GM12865 (cell line): Measurements from ENCODE around the gene DYSF.
A peak's percentile ranks its signal among the peaks of the same experiment; 100 is the strongest.

Source experiments
- DNase-seq: peaks from one replicate; pipeline ENCODE4 v3.0.0; 2010; ENCODE audit warnings: low read depth
- H3K4me3 ChIP-seq: 2 replicates; pipeline ENCODE4 v1.5.1; 2011; ENCODE audit warnings: mild to moderate bottlenecking, low read depth, low read length, control low read depth
- TF ChIP-seq, protein P1 (sequence below): IDR thresholded peaks from 2 replicates; pipeline ENCODE4 v1.5.1; 2011; ENCODE audit warnings: low read length, control low read depth, low read depth, inconsistent platforms; ENCODE audit not compliant: insufficient read depth; ENCODE audit errors: missing control alignments

DYSF gene

DNA sequence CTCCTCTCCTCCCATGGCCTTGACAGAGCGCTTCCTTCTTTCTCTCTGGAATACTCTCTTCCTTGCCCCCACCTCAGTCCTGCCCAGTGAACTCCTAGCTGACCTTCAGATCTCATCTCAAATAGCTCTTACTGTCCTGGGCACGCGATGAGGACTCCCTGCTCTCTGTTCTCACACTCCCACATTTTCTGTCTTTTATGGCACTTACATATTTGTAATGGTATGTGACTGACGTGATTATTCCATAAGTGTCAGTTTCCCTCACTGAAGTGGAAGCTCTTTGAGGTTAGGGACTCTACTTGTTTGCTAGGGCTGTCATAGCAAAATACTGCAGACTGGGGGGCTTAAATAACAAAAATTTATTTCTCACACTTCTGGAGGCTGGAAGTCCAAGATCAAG lies 1.7 kb upstream of the DYSF start:
- no peak overlapping the region for H3K4me3 ChIP-seq
- no peak for DNase-seq
- TF ChIP-seq, protein P1, sequence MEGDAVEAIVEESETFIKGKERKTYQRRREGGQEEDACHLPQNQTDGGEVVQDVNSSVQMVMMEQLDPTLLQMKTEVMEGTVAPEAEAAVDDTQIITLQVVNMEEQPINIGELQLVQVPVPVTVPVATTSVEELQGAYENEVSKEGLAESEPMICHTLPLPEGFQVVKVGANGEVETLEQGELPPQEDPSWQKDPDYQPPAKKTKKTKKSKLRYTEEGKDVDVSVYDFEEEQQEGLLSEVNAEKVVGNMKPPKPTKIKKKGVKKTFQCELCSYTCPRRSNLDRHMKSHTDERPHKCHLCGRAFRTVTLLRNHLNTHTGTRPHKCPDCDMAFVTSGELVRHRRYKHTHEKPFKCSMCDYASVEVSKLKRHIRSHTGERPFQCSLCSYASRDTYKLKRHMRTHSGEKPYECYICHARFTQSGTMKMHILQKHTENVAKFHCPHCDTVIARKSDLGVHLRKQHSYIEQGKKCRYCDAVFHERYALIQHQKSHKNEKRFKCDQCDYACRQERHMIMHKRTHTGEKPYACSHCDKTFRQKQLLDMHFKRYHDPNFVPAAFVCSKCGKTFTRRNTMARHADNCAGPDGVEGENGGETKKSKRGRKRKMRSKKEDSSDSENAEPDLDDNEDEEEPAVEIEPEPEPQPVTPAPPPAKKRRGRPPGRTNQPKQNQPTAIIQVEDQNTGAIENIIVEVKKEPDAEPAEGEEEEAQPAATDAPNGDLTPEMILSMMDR: no peak

DNA sequence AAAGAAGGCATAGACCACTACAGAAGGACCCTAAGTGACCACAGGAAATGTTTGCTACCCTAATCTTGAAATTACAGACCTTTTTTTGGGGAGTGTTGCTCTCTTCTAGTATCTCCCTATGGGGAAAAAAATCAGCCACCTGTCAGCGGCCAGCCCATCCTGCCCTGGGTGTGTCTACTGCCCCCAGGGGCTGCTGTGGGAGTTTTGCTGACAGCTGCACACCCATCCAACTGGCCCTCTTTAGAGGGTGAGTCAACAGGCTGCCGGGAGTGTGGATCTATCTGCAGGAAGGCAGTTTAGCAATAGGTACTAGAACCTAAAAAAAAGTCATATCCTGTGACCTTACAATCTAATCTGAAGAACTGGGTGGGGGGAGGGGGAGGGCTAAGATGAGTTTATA lies 796 bp upstream of the DYSF start:
- peak; percentile 23 for DNase-seq

DNA sequence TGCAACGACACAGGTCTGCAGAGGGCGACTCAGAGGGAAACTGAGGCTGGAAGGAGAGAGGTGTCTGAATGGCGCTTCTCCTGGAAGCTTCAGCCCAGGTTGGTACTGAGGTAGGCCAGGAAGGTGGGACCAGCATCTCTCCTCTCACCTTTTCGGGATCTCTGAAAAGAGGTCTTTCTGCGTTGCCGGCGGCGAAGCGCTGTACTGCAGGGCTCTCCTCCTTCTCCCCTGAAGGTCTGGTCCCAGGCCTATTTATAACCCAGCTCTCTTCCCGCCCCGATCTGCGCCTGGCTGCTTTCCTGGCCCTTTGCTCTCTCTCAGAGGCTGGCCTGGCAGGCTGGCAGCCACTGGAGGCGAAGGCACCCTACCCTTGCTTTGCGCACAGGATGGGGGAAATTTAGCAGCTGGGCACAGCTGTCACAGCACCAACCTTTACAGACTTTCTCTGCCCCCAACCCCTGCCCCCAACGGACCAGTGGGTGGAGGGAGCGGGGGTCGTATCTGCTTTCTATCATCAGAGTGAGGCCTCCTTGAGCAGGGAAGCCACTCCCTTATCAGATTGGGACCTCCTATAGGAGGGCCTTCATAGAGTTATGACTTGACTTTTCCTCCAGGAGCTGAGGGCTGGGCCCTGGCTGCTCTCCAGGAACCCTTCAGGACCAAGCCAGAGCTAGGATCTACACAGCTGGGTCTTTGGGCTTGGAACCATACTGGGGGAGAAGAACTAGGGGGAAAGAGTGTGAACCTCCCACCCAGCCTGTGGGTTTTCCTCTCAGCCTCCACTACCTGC lies 1.1 kb downstream of the DYSF start:
- no peak overlapping the region for H3K4me3 ChIP-seq
- no peak for DNase-seq
- TF ChIP-seq, protein P1: no peak

More for the DNA sequence above, 796 bp upstream of the DYSF start:
- TF ChIP-seq, protein P1: no peak
- no peak overlapping the region for H3K4me3 ChIP-seq

DNA sequence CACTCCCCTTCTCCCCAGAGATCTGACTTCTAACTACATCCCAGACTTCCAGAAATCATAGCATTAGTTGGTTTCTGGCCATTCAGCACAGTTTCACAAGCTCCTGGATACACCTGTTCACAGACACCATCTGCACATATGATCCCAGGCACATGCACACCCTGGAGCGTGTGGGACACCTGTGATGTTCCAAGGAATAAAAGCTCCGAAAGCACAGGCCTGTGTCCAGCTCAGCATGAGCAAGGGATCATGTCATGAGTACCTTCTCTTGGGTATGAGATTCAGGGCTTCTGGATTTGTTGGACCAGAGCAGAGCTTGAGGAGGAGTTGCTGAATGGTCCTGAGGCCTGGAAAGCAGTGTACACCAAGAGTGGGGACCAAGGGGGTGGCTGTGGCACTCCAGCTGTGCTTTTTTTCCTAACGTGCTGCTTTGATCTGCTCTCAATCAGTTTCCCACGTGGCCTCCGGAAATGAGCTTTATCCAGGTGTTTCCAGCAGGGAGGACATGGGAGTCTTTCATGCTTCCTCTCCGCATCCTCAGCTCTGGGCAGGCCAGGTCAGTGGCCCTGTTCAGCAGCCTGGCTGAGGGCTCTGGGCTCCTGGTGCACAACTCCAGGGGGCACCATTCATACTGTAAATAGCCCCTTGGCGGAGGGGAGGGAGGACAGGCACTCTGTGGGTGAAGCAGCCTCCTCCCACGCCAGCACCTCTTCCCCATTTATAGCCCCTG lies 1.8 kb downstream of the DYSF start:
- TF ChIP-seq, protein P1: no peak
- H3K4me3 ChIP-seq: no peak overlapping the region

DNA sequence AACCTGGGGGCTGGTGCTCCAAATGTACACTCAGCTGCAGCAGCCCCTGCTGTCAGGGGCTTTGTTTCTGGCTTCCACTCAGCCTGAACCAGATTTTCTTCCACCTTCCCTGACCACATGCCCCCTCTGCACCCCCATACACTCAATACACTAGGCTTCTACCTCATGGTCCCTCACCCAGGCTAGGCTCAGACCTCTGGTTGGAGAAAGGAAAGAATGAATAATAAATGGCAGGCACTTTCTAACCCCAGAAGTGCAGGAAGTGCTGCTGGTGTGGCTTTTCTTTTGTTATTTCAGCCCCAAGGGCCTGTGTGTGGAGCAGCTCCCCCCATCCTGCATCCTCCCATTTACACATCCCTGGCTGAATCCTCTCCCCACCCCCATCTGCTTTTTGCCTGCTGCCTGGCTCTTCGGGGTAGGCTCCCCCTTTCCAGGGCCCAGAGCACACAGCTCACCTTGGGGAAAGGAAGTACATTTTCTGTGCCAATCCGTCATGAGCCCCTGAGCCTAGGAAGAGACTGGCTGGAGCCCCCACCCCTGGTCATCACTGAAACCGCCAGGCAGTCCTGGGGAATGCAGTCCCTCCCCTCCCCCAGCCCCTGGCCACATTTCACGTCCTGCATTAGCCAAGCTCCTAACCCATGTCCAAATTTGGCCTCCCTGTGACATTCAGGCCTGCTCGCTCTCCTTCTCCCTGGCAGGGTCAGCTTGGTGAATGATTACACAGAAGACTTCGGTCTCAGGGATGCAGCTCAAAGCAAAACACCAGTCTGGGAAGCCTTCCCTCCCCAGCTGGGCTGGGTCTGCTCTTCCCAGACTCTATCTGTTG lies 2.6 kb downstream of the DYSF start:
- TF ChIP-seq, protein P1: no peak
- H3K4me3 ChIP-seq: no peak overlapping the region
- no peak for DNase-seq

More for the DNA sequence above, 1.8 kb downstream of the DYSF start:
- DNase-seq: no peak

DNA sequence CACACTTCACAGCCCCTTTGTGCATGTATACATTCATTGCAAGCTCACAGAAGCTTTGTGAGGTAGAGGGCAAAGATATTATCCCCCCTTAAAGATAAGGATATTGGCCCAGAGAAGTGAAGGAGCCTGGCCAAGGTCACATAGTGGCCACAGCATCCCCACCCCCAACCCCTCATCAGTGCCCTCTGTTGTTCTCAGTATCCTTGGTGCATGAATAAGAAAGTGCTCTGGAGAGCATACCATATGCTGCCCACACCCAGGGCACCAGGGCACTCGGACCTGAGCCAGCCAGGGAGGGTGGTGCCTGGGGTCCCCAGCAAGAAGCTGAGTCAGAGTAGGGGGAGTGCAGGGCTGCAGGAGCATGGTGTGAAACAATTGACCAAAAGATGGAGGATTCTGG lies 3.3 kb downstream of the DYSF start:
- TF ChIP-seq, protein P1: no peak
- no peak for DNase-seq
- no peak overlapping the region for H3K4me3 ChIP-seq
